PC-9 (cell line): Measurements from ENCODE around the gene FADS6. TPM values are rescaled to one million over a fixed set of nuclear protein-coding genes. Genes with fewer than 3 reads are reported as not detected.

Experiments used
- BruUV-seq: library from RNA; stranded (reverse); fragments of 400-500 nt; replicated peaks from 2 replicates; lab custom pipeline; 2021; lab: Mats Ljungman, UMichigan
- CTCF ChIA-PET: fragments of 300-600 bp; sonication (Branson Sonifier 250); formaldehyde crosslinking; loops from one replicate; lab custom pipeline; 2022; ENCODE audit warnings: antibody characterized with exemption; lab: Charles Lee
- POLR2A ChIA-PET: fragments of 300-600 bp; sonication (Branson Sonifier 250); formaldehyde crosslinking; loops from one replicate; lab custom pipeline; 2022; ENCODE audit warnings: antibody characterized with exemption; ENCODE audit not compliant: unreplicated experiment; lab: Charles Lee
- DNase-seq, 2 experiments: peaks; one replicate each; pipeline versions ENCODE4 v3.0.0 to v3.0.0-alpha.2; 2015 to 2022; ENCODE audit warnings: mixed read lengths in 1 of 2
- H2AFZ ChIP-seq: fragments of 200-600 bp; sonication (generic); 2 replicates; pipeline ENCODE4 v1.8.1; 2017; ENCODE audit warnings: antibody characterized with exemption
- H3F3A ChIP-seq: fragments of 200-600 bp; sonication (generic); 2 replicates; pipeline ENCODE4 v1.8.1; 2017; ENCODE audit warnings: antibody characterized with exemption, mild to moderate bottlenecking, low read depth; ENCODE audit not compliant: insufficient read depth
- H3K27ac ChIP-seq: fragments of 200-600 bp; sonication (generic); 2 replicates; pipeline ENCODE4 v1.6.1; 2016; ENCODE audit warnings: mixed run types
- H3K27me3 ChIP-seq: fragments of 200-600 bp; sonication (generic); 2 replicates; pipeline ENCODE4 v1.6.1; 2016; ENCODE audit warnings: low read depth, mixed run types; ENCODE audit not compliant: insufficient read depth
- H3K36me3 ChIP-seq: fragments of 200-600 bp; sonication (generic); 2 replicates; pipeline ENCODE4 v1.6.1; 2016; ENCODE audit warnings: low read depth, mixed run types
- H3K4me1 ChIP-seq: fragments of 200-600 bp; sonication (generic); replicated peaks from 2 replicates; pipeline ENCODE4 v1.6.1; 2016; ENCODE audit warnings: mixed run types; ENCODE audit not compliant: insufficient read depth
- H3K4me2 ChIP-seq: fragments of 200-600 bp; sonication (generic); 2 replicates; pipeline ENCODE4 v1.6.1; 2017; ENCODE audit warnings: mixed run types
- H3K4me3 ChIP-seq: fragments of 200-600 bp; sonication (generic); 2 replicates; pipeline ENCODE4 v1.6.1; 2016; ENCODE audit warnings: mixed run types
- H3K79me2 ChIP-seq: fragments of 200-600 bp; sonication (generic); 2 replicates; pipeline ENCODE4 v1.6.1; 2017; ENCODE audit warnings: low read depth, mixed run types
- H3K9me2 ChIP-seq: fragments of 200-600 bp; sonication (generic); 2 replicates; pipeline ENCODE4 v1.8.1; 2017; ENCODE audit warnings: mild to moderate bottlenecking; ENCODE audit not compliant: insufficient read depth
- H3K9me3 ChIP-seq: fragments of 200-600 bp; sonication (generic); 2 replicates; pipeline ENCODE4 v1.8.1; 2016; ENCODE audit warnings: low read depth; ENCODE audit not compliant: insufficient read depth
- H4K20me1 ChIP-seq: fragments of 200-600 bp; sonication (generic); 2 replicates; pipeline ENCODE4 v1.8.1; 2017; ENCODE audit not compliant: insufficient read depth
- EZH2 ChIP-seq: fragments of 200-600 bp; sonication (generic); IDR thresholded peaks from 2 replicates; pipeline ENCODE4 v1.8.0; 2017; ENCODE audit warnings: antibody characterized with exemption, low read depth
- intact Hi-C: fragments of 100-400 bp; cut with micrococcal nuclease; formaldehyde crosslinking; loops from one replicate; pipeline ENCODE4 v1.10.0; 2022; ENCODE audit not compliant: unreplicated experiment
- total RNA-seq: library from RNA; stranded (reverse); gene quantifications from 2 replicates; pipeline ENCODE4 v1.2.3, GENCODE V29; 2021
- TF ChIP-seq, protein P1 (sequence below): fragments of 200-600 bp; sonication (generic); conservative IDR thresholded peaks from 2 replicates; pipeline ENCODE4 v1.6.1; 2017; ENCODE audit warnings: mixed run types, antibody characterized with exemption, mild to moderate bottlenecking, moderate library complexity

Gene FADS6
- total RNA-seq, 1 experiment from 2014 or later = not detected

GRCh38 chr17:74852237-74853047 is 41.0 kb downstream of the FADS6 start:
- peaks cover 66% of the 10 kb centered on the region for H3K27me3 ChIP-seq
- TF ChIP-seq, protein P1, sequence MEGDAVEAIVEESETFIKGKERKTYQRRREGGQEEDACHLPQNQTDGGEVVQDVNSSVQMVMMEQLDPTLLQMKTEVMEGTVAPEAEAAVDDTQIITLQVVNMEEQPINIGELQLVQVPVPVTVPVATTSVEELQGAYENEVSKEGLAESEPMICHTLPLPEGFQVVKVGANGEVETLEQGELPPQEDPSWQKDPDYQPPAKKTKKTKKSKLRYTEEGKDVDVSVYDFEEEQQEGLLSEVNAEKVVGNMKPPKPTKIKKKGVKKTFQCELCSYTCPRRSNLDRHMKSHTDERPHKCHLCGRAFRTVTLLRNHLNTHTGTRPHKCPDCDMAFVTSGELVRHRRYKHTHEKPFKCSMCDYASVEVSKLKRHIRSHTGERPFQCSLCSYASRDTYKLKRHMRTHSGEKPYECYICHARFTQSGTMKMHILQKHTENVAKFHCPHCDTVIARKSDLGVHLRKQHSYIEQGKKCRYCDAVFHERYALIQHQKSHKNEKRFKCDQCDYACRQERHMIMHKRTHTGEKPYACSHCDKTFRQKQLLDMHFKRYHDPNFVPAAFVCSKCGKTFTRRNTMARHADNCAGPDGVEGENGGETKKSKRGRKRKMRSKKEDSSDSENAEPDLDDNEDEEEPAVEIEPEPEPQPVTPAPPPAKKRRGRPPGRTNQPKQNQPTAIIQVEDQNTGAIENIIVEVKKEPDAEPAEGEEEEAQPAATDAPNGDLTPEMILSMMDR = no peak
- TF ChIP-seq EZH2 = no peak
- no peaks in the 10 kb centered on the region for H4K20me1 ChIP-seq
- no peaks in the 10 kb centered on the region for H3K9me2 ChIP-seq
- no peaks in the 10 kb centered on the region for H3K9me3 ChIP-seq
- H3K4me1 ChIP-seq = no peaks in the 10 kb centered on the region
- H3K36me3 ChIP-seq = no peaks in the 10 kb centered on the region
- no peak overlapping the region for H2AFZ ChIP-seq
- DNase-seq = no peak
- POLR2A ChIA-PET = interaction anchor here (0.6 kb wide), 1 partner anchor 244 kb away, joined by 5 read pairs; no protein-coding TSS in a partner anchor
- BruUV-seq = no TSS peak
- H3K27ac ChIP-seq = no peak overlapping the region
- no peaks in the 10 kb centered on the region for H3K79me2 ChIP-seq
- no peak overlapping the region for H3K4me3 ChIP-seq
- intact Hi-C loops = no loop called here
- CTCF ChIA-PET = no interaction called here
- H3K4me2 ChIP-seq = no peak overlapping the region
- H3F3A ChIP-seq = no peaks in the 10 kb centered on the region; the same call in 1 of the 2 replicates

DNA sequence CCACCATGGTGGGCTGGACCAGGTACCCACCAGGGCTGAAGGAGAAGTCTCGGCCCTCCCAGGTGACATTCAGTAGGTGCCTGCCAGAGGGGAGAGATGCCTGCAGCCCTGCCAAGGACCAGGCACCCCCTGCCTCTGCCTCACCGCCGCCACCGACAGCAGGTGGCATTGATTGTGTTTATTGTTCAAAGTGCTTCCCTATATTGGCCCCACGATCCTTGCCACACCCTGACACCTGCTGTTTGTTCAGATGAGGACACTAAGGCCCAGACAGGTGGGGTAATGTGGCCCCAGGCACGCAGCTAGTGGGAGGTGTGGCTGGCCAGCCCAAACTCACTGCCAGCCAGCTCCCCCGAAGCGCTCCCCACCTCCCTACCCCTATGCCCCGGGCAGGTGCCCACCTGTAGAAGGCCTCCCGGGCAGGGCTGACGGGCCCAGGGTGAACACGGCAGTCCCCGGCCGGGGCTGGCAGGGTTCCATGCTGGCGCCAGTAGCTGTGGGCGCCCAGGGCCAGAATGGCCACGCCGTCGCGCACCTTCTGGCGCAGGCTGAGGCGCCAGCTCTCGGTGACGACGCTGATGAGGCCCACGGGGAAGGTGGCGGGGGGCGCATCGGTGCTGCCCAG is 41.7 kb downstream of the FADS6 start:
- no peak overlapping the region for H2AFZ ChIP-seq
- no peak overlapping the region for H3K27ac ChIP-seq
- no peaks in the 10 kb centered on the region for H3K36me3 ChIP-seq
- intact Hi-C loops = no loop called here
- no peaks in the 10 kb centered on the region; the same call in 1 of the 2 replicates for H3F3A ChIP-seq
- ChIA-PET CTCF (no interaction called here), POLR2A (no interaction called here)
- H3K9me2 ChIP-seq = no peaks in the 10 kb centered on the region
- H3K4me1 ChIP-seq = no peaks in the 10 kb centered on the region
- no TSS peak for BruUV-seq
- H3K4me3 ChIP-seq = no peak overlapping the region
- TF ChIP-seq, protein P1 = no peak
- TF ChIP-seq EZH2 = no peak
- H3K9me3 ChIP-seq = no peaks in the 10 kb centered on the region
- no peak for DNase-seq
- H3K4me2 ChIP-seq = no peak overlapping the region
- no peaks in the 10 kb centered on the region for H3K79me2 ChIP-seq
- H4K20me1 ChIP-seq = no peaks in the 10 kb centered on the region
- peaks cover 60% of the 10 kb centered on the region for H3K27me3 ChIP-seq

DNA sequence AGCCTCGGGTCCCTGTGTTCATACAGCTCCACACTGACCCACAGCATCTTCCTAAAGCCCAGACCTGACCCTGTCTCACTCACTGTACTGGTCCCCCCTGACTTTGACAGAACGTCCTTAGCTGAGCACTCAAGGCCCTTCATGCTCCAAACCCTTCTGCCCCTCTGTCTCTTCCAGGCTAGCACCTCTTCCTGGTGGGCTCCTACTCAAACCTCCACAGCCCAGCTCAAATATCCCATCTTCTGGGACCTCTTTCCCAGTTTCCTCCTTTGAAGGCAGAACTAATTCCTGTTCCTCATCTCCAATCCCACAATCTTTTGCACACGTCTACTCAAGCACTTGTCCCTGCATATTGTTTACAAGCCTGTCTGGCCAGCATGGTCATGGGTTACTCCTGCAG is 42.5 kb downstream of the FADS6 start:
- TF ChIP-seq, protein P1 = no peak
- no peak for TF ChIP-seq EZH2
- POLR2A ChIA-PET = interaction anchor here (0.6 kb wide), 1 partner anchor 285 kb away, joined by 4 read pairs; no protein-coding TSS in a partner anchor

More for the DNA sequence above, 42.5 kb downstream of the FADS6 start:
- H3K9me2 ChIP-seq = no peaks in the 10 kb centered on the region
- H2AFZ ChIP-seq = no peak overlapping the region
- H3K9me3 ChIP-seq = no peaks in the 10 kb centered on the region
- H3K4me3 ChIP-seq = no peak overlapping the region
- DNase-seq = no peak
- H3K27ac ChIP-seq = no peak overlapping the region
- H3K79me2 ChIP-seq = no peaks in the 10 kb centered on the region
- intact Hi-C loops = no loop called here
- CTCF ChIA-PET = no interaction called here
- no peaks in the 10 kb centered on the region; the same call in 1 of the 2 replicates for H3F3A ChIP-seq
- no peaks in the 10 kb centered on the region for H4K20me1 ChIP-seq
- H3K27me3 ChIP-seq = peaks cover 53% of the 10 kb centered on the region
- no peaks in the 10 kb centered on the region for H3K36me3 ChIP-seq
- BruUV-seq = no TSS peak
- no peaks in the 10 kb centered on the region for H3K4me1 ChIP-seq
- no peak overlapping the region for H3K4me2 ChIP-seq
